GM12873 (cell line): Measurements from ENCODE around the gene COL4A6.

Source experiments
- TF ChIP-seq, protein P1 (sequence below): IDR thresholded peaks from 2 replicates; pipeline ENCODE4 v1.5.1; 2012; ENCODE audit warnings: low read depth, mild to moderate bottlenecking, moderate library complexity, low read length, control low read depth; ENCODE audit not compliant: insufficient read depth; ENCODE audit errors: missing control alignments

Gene COL4A6

DNA sequence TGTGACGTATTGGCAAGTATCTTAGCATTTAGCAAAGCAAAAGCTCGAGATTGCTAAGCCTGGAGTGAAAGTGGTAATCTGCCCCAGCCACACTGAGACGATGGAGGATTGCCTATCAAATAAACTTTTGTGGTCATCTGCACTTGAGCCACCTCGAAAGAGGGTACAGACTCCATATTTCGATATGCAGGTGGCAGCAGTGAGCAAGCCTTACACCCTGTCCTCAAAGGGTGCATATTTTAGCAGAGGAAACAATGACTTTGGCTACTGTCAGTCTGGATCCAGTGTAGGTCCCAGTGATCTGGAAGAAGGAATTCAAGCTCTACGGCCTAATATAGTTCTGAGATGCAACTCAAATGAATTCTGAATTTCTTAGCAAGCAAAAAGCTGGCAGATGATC is 192.8 kb downstream of the COL4A6 start:
- TF ChIP-seq, protein P1, sequence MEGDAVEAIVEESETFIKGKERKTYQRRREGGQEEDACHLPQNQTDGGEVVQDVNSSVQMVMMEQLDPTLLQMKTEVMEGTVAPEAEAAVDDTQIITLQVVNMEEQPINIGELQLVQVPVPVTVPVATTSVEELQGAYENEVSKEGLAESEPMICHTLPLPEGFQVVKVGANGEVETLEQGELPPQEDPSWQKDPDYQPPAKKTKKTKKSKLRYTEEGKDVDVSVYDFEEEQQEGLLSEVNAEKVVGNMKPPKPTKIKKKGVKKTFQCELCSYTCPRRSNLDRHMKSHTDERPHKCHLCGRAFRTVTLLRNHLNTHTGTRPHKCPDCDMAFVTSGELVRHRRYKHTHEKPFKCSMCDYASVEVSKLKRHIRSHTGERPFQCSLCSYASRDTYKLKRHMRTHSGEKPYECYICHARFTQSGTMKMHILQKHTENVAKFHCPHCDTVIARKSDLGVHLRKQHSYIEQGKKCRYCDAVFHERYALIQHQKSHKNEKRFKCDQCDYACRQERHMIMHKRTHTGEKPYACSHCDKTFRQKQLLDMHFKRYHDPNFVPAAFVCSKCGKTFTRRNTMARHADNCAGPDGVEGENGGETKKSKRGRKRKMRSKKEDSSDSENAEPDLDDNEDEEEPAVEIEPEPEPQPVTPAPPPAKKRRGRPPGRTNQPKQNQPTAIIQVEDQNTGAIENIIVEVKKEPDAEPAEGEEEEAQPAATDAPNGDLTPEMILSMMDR: peak; percentile 35

DNA sequence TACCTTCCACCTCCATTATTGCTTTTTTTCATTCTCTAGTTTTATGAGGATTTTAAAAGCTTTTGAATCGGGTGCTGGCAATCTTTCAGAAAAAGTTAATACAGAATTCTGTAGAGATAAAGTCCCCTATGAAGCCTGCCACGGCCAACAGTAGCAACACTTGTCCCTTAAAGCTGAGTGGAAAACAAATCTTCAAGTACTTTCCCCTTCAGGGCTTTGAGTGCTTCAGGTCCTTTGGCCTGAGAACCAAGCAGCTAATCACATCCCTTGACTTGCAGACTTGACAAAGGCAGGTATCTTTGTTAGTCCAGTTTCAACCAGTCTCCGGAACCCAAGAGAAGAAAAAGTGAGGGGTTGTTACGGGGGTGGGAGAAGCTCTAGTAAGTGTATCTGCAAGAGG is 202.2 kb downstream of the COL4A6 start:
- TF ChIP-seq, protein P1: no peak

DNA sequence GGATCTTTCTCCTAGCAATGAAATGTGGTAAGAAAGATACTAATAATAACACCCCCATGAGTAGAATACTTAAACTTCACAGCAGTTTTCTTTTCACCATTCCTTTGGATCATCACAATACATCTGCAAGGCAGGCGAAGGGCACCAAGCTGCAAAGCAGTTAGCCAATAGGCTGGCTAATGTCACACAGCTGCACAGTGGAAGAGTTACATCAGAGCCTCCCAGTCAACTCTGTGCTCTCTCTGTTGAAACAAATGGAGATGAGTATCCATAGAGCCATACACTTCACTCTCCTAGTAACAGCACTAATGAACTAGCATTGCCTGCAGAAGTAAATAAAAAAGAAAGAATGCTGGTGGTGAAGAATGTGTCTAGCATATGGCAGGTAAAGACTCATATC is 207.6 kb downstream of the COL4A6 start:
- TF ChIP-seq, protein P1: no peak

DNA sequence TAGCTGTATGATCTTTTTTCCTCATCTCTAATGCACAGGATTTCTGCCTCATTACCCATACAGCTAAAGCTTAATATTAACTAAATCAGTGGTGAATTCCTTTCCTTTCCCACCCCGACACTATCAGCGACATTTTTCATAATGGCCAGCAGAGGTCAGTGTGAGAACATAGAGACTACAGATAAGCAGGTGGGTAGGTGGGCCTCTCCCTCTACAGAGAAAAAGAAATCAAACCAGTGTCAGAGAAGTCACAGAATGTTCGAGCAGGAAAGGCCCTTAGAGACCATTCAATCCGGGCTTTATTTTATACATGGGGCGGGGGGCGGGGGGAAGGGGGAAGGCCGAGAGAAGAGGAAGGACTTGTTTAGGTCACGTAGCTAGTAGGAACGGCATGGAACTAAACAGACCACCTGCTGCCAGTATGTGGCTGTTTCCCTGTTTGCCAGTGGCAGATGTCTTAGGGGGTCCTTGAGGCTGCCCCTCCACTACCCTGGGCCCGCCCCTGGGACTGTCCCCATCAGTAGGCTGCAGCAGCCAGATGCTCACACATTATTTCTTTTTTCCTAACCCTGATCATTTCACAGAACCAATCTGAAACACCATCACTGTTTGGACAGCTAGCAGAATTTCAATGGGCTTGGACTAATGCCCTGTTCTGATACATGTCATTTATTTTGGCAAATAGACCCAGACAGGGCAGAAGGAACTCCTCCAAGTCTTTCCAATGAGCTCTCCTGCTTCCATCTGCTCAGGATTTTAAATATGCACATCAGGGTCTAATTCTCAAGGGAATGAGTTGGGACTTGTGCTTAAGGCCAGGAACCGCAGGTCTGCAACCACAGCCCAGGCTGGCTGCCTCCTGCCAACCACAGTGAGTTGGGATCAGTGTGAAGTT is 213.2 kb downstream of the COL4A6 start:
- TF ChIP-seq, protein P1: peak; percentile 60

DNA sequence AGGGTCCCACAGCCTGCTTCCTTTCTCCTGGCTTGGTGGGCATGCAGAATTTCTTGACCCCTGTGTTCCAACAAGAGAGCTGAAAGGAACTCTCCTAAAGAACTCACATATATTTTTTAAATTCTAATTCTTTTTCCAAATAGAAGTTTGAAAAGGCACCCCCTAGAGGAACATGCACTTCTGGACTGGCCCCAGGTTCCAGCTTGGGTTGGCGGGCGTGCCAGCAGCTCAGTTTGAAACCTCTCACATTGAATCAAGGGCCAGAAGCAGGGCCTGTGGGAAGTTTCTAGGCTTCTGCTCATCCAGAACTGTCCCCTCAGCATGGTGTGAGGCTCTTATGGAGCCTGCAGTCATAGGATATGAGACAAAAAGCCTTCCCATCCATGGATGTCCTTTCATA is 214.0 kb downstream of the COL4A6 start:
- TF ChIP-seq, protein P1: no peak

DNA sequence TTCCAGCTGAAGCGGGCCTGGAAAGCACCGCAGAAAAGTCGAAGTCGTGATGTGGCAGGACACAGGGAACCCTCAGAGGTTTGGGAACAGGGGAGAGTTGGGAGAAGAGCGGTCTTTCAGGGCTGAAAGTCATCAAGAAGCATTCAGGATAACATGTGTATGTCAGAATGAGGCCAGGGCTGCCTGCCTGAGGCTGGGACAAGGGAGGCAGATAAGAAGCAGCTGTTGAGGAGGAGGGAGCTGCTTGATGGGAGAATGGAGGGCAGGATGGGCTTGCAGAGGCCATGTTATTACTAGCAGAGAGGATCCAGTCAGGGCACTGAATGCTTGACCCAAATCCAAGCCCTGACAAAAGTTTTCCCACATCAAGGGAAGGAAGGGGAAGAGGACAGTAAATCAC is 214.6 kb downstream of the COL4A6 start:
- TF ChIP-seq, protein P1: no peak

DNA sequence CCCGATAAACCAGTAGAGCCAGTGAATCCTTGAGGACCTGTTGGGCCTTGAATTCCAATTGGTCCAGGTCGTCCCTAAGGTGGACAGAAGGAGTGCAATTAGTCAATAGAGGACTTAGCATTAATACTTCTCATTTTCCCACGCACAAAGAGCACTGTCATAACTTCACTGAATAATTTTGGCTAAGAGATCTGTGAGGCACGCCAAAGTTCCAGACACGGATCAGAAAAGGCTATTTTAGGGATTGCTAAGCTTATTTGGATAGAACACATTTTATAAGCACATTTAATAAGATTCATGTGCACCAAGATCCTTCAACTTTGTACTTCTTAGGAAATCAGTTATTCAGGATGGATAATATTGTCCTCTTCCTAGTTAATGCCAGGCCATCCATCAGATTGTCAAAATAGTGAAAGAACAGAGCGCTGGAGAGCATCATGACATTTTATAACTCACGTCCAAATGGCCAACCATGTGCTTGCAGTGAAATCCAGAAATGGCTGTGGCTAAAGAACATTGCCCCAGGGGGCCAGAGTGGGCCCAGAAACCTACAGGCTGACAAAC is 216.8 kb downstream of the COL4A6 start:
- TF ChIP-seq, protein P1: no peak
